H9 (cell line): ENCODE measurements around the gene SLAMF6. TPM values are rescaled to one million over a fixed set of nuclear protein-coding genes. Genes with fewer than 3 reads are reported as not detected.

Experiments
- DNase-seq: peaks from one replicate; pipeline ENCODE4 v3.0.0-alpha.2; 2017
- H2AFZ ChIP-seq: one replicate; pipeline ENCODE4 v1.6.1; 2013; ENCODE audit warnings: mild to moderate bottlenecking, low read length, control low read depth, moderate library complexity
- H2AK5ac ChIP-seq: 2 replicates; pipeline ENCODE4 v1.6.1; 2013; ENCODE audit warnings: low read length, control low read depth, mixed read lengths; ENCODE audit not compliant: insufficient read length
- H2BK120ac ChIP-seq: one replicate; pipeline ENCODE4 v1.6.1; 2013; ENCODE audit warnings: low read depth, mild to moderate bottlenecking, low read length, control low read depth, inconsistent platforms; ENCODE audit not compliant: poor library complexity, severe bottlenecking
- H2BK12ac ChIP-seq: 2 replicates; pipeline ENCODE4 v1.6.1; 2013; ENCODE audit warnings: low read length, control low read depth, mixed read lengths, low read depth; ENCODE audit not compliant: insufficient read length
- H2BK15ac ChIP-seq: 2 replicates; pipeline ENCODE4 v1.6.1; 2013; ENCODE audit warnings: low read depth, low read length, control low read depth
- H2BK20ac ChIP-seq: one replicate; pipeline ENCODE4 v1.6.1; 2013; ENCODE audit warnings: low read depth, mild to moderate bottlenecking, low read length, control low read depth, inconsistent platforms; ENCODE audit not compliant: poor library complexity, severe bottlenecking
- H2BK5ac ChIP-seq: 2 replicates; pipeline ENCODE4 v1.6.1; 2013; ENCODE audit warnings: low read length, control low read depth, mixed read lengths; ENCODE audit not compliant: insufficient read length
- H3K14ac ChIP-seq: 2 replicates; pipeline ENCODE4 v1.6.1; 2013; ENCODE audit warnings: low read length, control low read depth; ENCODE audit not compliant: insufficient read depth
- H3K18ac ChIP-seq: 2 replicates; pipeline ENCODE4 v1.6.1; 2013; ENCODE audit warnings: low read depth, mild to moderate bottlenecking, mixed read lengths, low read length, control low read depth; ENCODE audit not compliant: insufficient read length
- H3K23ac ChIP-seq: 2 replicates; pipeline ENCODE4 v1.6.1; 2013; ENCODE audit warnings: low read length, control low read depth, mixed read lengths, low read depth; ENCODE audit not compliant: insufficient read length
- H3K23me2 ChIP-seq: 2 replicates; pipeline ENCODE4 v1.6.1; 2013; ENCODE audit warnings: low read depth, mild to moderate bottlenecking, mixed read lengths, low read length, control low read depth; ENCODE audit not compliant: insufficient read length, poor library complexity, severe bottlenecking
- H3K27ac ChIP-seq: 2 replicates; pipeline ENCODE4 v1.5.1; 2013; ENCODE audit warnings: low read length, control low read depth, mixed read lengths, low read depth; ENCODE audit not compliant: insufficient read length
- H3K27me3 ChIP-seq: 2 replicates; pipeline ENCODE4 v1.6.1; 2013; ENCODE audit warnings: low read length, control low read depth, inconsistent platforms; ENCODE audit not compliant: insufficient read depth
- H3K4ac ChIP-seq: 2 replicates; pipeline ENCODE4 v1.6.1; 2013; ENCODE audit warnings: low read depth, mild to moderate bottlenecking, control low read depth, inconsistent platforms, low read length, moderate library complexity
- H3K4me1 ChIP-seq: 2 replicates; pipeline ENCODE4 v1.6.1; 2013; ENCODE audit warnings: low read length, control low read depth, inconsistent platforms; ENCODE audit not compliant: insufficient read depth
- H3K4me2 ChIP-seq: 2 replicates; pipeline ENCODE4 v1.6.1; 2013; ENCODE audit warnings: low read length, control low read depth, mixed read lengths; ENCODE audit not compliant: insufficient read length, insufficient read depth
- H3K56ac ChIP-seq: 2 replicates; pipeline ENCODE4 v1.6.1; 2013; ENCODE audit warnings: low read depth, mild to moderate bottlenecking, mixed read lengths, low read length, control low read depth; ENCODE audit not compliant: insufficient read length
- H3K79me1 ChIP-seq: 2 replicates; pipeline ENCODE4 v1.6.1; 2013; ENCODE audit warnings: low read depth, mild to moderate bottlenecking, moderate library complexity, low read length, control low read depth, inconsistent platforms; ENCODE audit not compliant: insufficient read depth, poor library complexity, severe bottlenecking
- H3K79me2 ChIP-seq: 2 replicates; pipeline ENCODE4 v1.6.1; 2013; ENCODE audit warnings: low read length, control low read depth, inconsistent platforms; ENCODE audit not compliant: insufficient read depth
- H3K9ac ChIP-seq: 2 replicates; pipeline ENCODE4 v1.6.1; 2013; ENCODE audit warnings: low read length, control low read depth, mixed read lengths; ENCODE audit not compliant: insufficient read length; ENCODE audit errors: extremely low read depth
- H3K9me3 ChIP-seq: one replicate; pipeline ENCODE4 v1.6.1; 2013; ENCODE audit warnings: low read depth, low read length, inconsistent platforms; ENCODE audit not compliant: control insufficient read depth
- H3T11ph ChIP-seq: one replicate; pipeline ENCODE4 v1.6.1; 2013; ENCODE audit warnings: mild to moderate bottlenecking, low read length, control low read depth, inconsistent platforms
- H4K20me1 ChIP-seq: one replicate; pipeline ENCODE4 v1.6.1; 2013; ENCODE audit not compliant: control insufficient read depth, insufficient read length, insufficient read depth
- H4K5ac ChIP-seq: 2 replicates; pipeline ENCODE4 v1.6.1; 2013; ENCODE audit warnings: low read depth, mild to moderate bottlenecking, mixed read lengths, low read length, control low read depth; ENCODE audit not compliant: insufficient read length
- H4K8ac ChIP-seq: replicated peaks from 2 replicates; pipeline ENCODE4 v1.6.1; 2013; ENCODE audit warnings: low read length, control low read depth, mixed read lengths, low read depth; ENCODE audit not compliant: insufficient read length
- H4K91ac ChIP-seq: 2 replicates; pipeline ENCODE4 v1.6.1; 2013; ENCODE audit warnings: low read depth, mild to moderate bottlenecking, moderate library complexity, mixed read lengths, low read length, control low read depth; ENCODE audit not compliant: insufficient read length
- H3K27ac Mint-ChIP-seq, 3 experiments: 2 replicates in 2 of 3; 3 replicates in 1 of 3; pipeline ENCODE4 v1.8.0; 2020 to 2021; ENCODE audit warnings: mixed read lengths in 3 of 3, mild to moderate bottlenecking in 1 of 3, moderate library complexity in 1 of 3
- H3K27me3 Mint-ChIP-seq: 2 replicates; pipeline ENCODE4 v1.8.0; 2021; ENCODE audit warnings: low read depth, mild to moderate bottlenecking, moderate library complexity, mixed read lengths
- H3K36me3 Mint-ChIP-seq, 3 experiments: 2 replicates in 2 of 3; 3 replicates in 1 of 3; pipeline ENCODE4 v1.8.0; 2020 to 2021; ENCODE audit warnings: low read depth in 3 of 3, mixed read lengths in 3 of 3; ENCODE audit not compliant: insufficient read depth in 1 of 3
- H3K4me1 Mint-ChIP-seq, 2 experiments: 2 replicates each; pipeline ENCODE4 v1.8.0; 2020; ENCODE audit warnings: mixed read lengths in 2 of 2
- H3K4me3 Mint-ChIP-seq, 2 experiments: 2 replicates in 1 of 2; 3 replicates in 1 of 2; pipeline ENCODE4 v1.8.0; 2020 to 2021; ENCODE audit warnings: mild to moderate bottlenecking in 2 of 2, mixed read lengths in 2 of 2, moderate library complexity in 1 of 2
- H3K9me3 Mint-ChIP-seq, 2 experiments: 2 replicates in 1 of 2; 3 replicates in 1 of 2; pipeline ENCODE4 v1.8.0; 2020; ENCODE audit warnings: mild to moderate bottlenecking in 2 of 2, mixed read lengths in 2 of 2, moderate library complexity in 1 of 2
- CTCF ChIP-seq: fragments of 200-600 bp; sonication (generic); conservative IDR thresholded peaks from 3 replicates; pipeline ENCODE4 v1.8.0; 2021; ENCODE audit warnings: antibody characterized with exemption, mild to moderate bottlenecking
- WGBS: extraction: QIAGEN DNeasy Blood & Tissue Kit; methylation state at CpG from one replicate; pipeline ENCODE4 v1.1.7; 2013; ENCODE audit warnings: missing lambda C conversion rate, low lambda C conversion rate, mixed read lengths; ENCODE audit not compliant: insufficient read length; ENCODE audit errors: extremely low coverage; 5-methylcytosine and 5-hydroxymethylcytosine counted together
- total RNA-seq: library from RNA; stranded (reverse); gene quantifications from 2 replicates; pipeline ENCODE4 v1.2.1, GENCODE V29; 2021

The SLAMF6 gene
- total RNA-seq, 1 experiment from 2014 or later = not detected

- H3K79me1 ChIP-seq = no peaks in the 10 kb centered on the region
- no peaks in the 10 kb centered on the region for H3K27me3 ChIP-seq
- no peak overlapping the region for H3K18ac ChIP-seq
- peaks cover 10% of the 10 kb centered on the region in 2 experiments; a peak in 3 of 5 replicates for H3K9me3 Mint-ChIP-seq
- H3K56ac ChIP-seq = no peak overlapping the region
- H3K9me3 ChIP-seq = no peaks in the 10 kb centered on the region
- H3K4me1 ChIP-seq = peaks cover 5% of the 10 kb centered on the region; the same call in 1 of the 2 replicates
- H3K27me3 Mint-ChIP-seq = peaks cover 2% of the 10 kb centered on the region; the same call in 1 of the 2 replicates
- no peak for TF ChIP-seq CTCF
- no peak overlapping the region for H2BK12ac ChIP-seq
- no peaks in the 10 kb centered on the region for H3K23me2 ChIP-seq
- no peak overlapping the region for H3K27ac ChIP-seq
- H3K4me3 Mint-ChIP-seq = no peak overlapping the region
- no peak overlapping the region for H3K23ac ChIP-seq
- H4K8ac ChIP-seq = no peak overlapping the region
- H3K4ac ChIP-seq = no peak overlapping the region
- no peaks in the 10 kb centered on the region for H3K36me3 Mint-ChIP-seq
- no peak overlapping the region for H3K14ac ChIP-seq
- no peak overlapping the region for H4K91ac ChIP-seq
- no peak for DNase-seq
- H3K79me2 ChIP-seq = no peaks in the 10 kb centered on the region
- no peak overlapping the region for H2AFZ ChIP-seq
- H2BK120ac ChIP-seq = no peak overlapping the region
- peaks cover 25 to 29% of the 10 kb centered on the region in 2 experiments for H3K4me1 Mint-ChIP-seq
- WGBS = no CpG with 5 or more reads among the region's 3 CpGs
- no peaks in the 10 kb centered on the region for H4K20me1 ChIP-seq
- H3K27ac Mint-ChIP-seq = peak overlapping the region in 1 of 3 experiments; percentile 23; a peak in 2 of 7 replicates
- H3T11ph ChIP-seq = no peak overlapping the region
- no peak overlapping the region for H2BK15ac ChIP-seq
- H3K4me2 ChIP-seq = no peak overlapping the region
- H4K5ac ChIP-seq = no peak overlapping the region
- H2BK20ac ChIP-seq = no peak overlapping the region
- H2AK5ac ChIP-seq = no peak overlapping the region
- no peak overlapping the region for H3K9ac ChIP-seq
- H2BK5ac ChIP-seq = no peak overlapping the region
Measured at GRCh38 chr1:160520999-160521398, 2.1 kb downstream of the SLAMF6 start.
